Stimulated activated CD4-positive, alpha-beta T cell treated with anti-CD3 and anti-CD28 coated beads, TNF-alpha, amount 100 ng/mL, for 1 hour (primary cell): ENCODE data around the gene PRICKLE1.
"Not testable (repeated sequence)": the region's sequence is repeated elsewhere in the genome, so short reads cannot be mapped to it uniquely, and the experiment has no call there.

Experiments
- DNase-seq, 3 donors: peaks; one replicate each; pipeline ENCODE4 v3.0.0-alpha.2; 2020; ENCODE audit warnings: low read depth in 3 of 3, low spot score in 1 of 3

Gene PRICKLE1

DNA sequence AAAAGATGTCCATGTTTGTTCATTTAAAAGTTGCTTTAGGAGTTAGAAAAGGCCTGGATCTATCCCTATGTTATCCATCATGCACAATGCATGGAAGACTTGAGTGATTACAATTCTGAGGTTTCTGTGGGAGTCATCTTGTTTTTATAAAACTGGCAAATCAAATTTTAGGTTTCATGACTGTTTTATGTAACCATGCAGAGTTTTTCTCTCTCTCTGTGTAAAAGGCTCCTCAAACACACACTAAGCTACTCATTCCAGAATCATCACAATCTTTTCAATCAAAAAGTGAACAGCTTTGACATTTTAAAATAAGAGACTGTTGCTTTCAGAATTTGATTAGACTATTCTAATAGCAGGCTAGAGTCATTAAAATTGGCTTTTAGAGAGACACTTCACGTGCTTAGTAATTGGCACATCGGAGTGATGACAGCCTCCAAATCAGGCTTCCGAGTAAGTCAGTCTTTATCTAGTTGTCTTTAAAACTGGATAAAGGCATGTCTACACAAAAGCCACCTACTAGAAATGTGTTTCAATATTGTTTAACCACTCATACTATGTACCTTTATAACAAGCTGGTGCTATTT is 31.9 kb downstream of the PRICKLE1 start:
- no peak for DNase-seq

GRCh38 chr12:42556917-42557316 is 32.6 kb downstream of the PRICKLE1 start:
- DNase-seq = no peak

DNA sequence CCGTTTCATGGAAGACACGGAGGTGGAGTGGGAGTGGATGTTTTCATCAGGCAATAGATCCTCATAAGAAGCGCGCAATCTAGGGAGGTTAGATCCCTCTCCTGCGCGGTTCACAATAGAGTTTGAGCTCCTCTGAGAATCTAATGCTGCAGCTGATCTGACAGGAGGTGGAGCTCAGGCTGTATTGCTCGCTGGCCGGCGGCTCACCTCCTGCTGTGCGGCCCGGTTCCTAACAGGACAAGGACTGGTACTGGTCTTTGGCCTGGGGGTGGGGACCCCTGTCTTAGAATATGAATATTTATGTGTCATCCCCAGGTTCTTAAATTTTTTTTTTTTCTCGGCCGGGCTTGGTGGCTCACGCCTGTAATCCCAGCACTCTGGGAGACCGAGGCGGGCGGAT is 36.7 kb downstream of the PRICKLE1 start:
- no peak for DNase-seq

GRCh38 chr12:42550800-42551199 is 38.7 kb downstream of the PRICKLE1 start:
- no peak for DNase-seq

- no peak for DNase-seq
Measured at GRCh38 chr12:42546709-42547108, 42.8 kb downstream of the PRICKLE1 start.

DNA sequence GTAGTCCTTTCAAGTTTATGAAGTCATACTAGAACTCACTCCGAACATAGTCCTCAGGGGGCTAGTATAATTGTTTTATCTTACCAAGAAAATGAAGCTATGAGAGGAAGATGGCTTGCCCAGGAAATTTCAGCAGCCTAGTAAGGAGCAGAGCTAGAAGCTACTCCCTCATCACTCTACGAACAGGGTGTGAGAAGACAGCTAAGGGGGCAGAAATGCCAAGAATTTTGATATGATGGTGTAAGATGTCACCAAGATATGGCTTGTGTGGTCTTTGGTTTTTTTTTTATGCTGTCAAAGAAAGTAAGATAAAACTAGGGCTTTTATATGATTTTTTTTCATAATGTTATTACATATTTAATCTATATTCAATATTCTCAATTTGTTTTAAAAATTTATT is 47.6 kb downstream of the PRICKLE1 start:
- DNase-seq = no peak

DNA sequence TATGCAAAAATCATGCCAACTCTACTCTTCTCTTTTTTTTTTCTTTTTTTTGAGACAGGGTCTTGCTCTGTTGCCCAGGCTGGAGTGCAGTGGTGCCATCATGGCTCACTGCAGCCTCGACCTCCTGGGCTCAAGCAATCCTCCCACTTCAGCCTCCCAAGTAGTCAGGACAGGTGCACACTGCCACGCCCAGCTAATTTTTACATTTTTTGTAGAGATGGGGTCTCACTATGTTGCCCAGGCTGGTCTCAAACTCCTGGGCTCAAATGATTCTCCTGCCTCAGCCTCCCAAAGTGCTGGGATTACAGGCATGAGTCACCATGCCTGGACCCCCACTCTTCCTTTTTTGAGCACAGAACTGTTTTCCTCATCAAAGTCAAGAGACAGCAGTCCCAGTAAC is 48.2 kb downstream of the PRICKLE1 start:
- not testable (repeated sequence) for DNase-seq

DNA sequence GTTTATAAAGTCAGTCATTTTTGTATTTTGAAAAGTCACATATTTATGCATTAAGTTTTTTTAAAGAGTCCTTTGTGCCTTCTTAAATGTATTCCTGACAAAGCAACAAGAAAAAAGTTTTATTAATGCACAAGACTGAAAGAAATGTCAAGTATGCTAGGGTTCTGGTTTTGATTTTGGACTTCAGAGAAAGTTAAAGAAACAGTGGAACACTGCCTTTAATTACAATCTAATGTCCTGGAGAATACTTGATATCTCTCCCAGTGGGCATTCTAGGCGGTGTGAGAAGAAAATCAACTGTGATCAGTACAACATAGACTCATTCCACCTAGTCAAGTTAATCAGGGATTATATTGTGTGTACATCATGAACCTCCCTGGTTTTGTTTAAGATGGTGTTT is 49.9 kb downstream of the PRICKLE1 start:
- no peak for DNase-seq

- no peak for DNase-seq
Measured at GRCh38 chr12:42538203-42538602, 51.3 kb downstream of the PRICKLE1 start.

- no peak for DNase-seq
Measured at GRCh38 chr12:42534184-42534838, 55.2 kb downstream of the PRICKLE1 start.

- DNase-seq = no peak
Measured at GRCh38 chr12:42530284-42530683, 59.3 kb downstream of the PRICKLE1 start.

DNA sequence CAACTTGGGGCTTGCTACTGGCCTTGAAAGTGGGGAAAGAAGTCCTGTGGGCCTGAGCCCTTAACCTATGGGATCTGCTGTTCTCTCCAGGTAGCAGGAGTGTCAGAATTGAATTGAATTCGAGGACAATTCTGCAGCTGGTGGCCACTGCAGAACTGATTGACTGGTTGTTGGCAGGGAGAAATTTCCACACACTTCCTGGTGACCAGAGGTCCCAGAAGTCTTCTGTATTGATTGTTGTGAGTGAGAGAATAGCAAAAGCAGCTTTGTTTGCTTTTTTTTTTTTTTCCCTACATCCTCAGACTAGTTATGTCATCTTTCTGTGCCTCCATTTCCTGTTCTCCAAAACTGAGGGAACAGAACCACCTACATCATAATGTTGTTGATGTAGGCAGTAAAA is 64.1 kb downstream of the PRICKLE1 start:
- DNase-seq = no peak

DNA sequence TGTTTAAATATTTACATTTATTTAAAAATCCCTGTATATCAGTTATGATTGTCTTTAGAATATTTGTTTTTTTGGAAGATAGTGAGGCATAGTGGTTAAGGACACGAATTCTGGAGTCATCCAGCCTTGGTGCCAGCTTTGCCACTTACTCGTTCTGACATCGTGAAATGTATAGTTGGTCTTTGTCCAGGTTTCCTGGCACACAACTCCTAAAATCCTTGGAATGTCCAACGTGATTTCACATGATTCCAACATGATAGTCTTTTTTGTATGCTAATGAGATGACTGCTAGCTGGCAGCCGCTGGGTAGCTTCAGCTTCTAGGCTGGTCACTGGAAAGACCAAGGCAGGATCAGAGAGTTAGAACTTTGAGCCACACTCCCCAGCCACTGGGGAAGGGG is 64.8 kb downstream of the PRICKLE1 start:
- DNase-seq = no peak

GRCh38 chr12:42516573-42516972 is 73.0 kb downstream of the PRICKLE1 start:
- no peak for DNase-seq

DNA sequence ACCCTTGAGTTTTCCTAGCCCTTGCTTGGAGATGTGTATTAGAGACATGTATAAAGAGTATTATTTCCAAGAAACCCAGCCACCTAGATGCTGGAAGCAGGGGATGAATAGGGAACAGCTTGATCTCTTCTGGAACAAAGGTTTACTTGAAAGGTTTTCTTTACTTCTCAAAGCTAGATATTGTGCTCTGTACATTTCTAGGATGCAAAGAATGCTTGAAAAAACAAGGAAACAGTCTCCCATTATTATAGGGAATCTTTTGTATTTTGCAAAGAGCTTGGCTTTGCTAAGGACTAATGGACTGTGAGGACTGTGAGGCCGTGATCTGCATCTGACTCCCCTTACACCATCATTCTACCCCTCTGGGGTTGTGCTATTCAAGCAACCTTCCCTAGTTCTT is 77.9 kb downstream of the PRICKLE1 start:
- DNase-seq = no peak

DNA sequence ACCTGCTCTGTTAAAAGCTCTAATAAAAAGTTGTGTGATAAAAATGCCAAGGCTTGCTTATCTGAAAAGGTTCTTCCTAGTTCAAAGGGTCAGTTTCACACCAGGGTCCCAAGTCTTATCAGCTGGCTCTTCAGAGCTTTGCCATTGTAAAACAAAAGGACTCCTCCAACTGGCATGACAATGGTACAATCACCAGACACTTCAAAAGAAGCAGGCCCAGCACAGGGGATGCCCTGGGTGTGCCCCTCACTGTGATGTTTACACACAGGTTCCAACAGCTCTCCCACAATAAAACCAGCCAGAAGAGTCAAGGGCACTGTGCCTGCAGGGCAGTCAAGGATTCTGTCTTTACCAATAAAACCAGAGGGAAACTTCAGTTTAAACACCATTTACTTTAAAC is 78.7 kb downstream of the PRICKLE1 start:
- DNase-seq = no peak

DNA sequence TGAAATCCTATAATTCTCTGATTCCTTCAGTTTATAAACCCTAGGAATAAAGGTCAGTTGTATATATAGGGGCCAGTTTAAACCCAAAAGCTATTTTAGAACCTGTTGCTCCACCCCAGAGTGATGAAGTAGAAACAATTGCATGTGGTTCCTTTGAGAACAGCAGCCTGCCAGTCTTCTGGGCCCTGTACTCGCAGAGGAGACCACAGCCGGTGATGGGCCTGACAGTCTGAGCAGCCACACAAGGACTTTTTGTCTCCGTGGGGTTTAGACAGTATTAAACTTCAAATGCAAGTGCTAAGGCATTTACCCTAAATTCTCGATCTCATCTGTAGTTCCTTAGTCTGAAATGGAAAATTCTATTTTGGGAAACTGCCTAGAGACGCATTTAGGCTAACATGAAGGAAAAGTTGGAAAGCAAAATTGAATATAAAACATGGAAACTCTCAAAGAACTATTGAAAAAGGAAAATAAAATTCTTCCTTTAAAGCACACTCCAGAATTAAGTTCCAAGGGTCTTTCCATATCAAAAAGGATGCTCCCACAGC is 80.6 kb downstream of the PRICKLE1 start:
- DNase-seq = no peak

- no peak for DNase-seq
Measured at GRCh38 chr12:42507565-42507964, 82.0 kb downstream of the PRICKLE1 start.

GRCh38 chr12:42507081-42507480 is 82.5 kb downstream of the PRICKLE1 start:
- no peak for DNase-seq

DNA sequence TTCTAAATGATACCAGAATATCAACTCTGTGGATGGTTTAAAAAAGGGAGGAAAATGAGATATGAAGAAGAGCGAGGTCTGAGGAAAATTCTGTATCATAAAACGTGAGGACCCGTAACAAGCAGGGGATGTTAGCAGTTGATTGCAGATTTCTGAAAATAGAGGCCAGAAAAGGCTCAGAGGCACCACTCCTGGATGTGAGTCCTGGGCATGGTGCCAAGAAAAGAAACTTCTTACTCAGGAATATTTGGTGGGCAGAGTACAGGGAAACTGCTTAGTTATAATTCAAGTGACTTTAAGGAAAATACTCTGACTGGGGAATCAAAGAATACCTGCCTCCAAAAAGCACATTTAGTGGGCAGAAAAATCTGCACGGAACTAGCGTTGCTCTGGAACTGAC is 85.5 kb downstream of the PRICKLE1 start:
- DNase-seq = no peak

GRCh38 chr12:42502682-42503081 is 86.9 kb downstream of the PRICKLE1 start:
- no peak for DNase-seq

- DNase-seq = no peak
Measured at GRCh38 chr12:42498549-42499247, 90.8 kb downstream of the PRICKLE1 start.
